CD4-positive, alpha-beta T cell treated with Interleukin-4 for 1 hour (primary cell): ENCODE data around the gene TNFAIP2.

Source experiments
- DNase-seq, 2 donors: peaks; one replicate each; pipeline ENCODE4 v3.0.0-alpha.2; 2020 to 2022

TNFAIP2 gene

GRCh38 chr14:103094406-103095209 is 28.7 kb upstream of the TNFAIP2 start, which contains the start of gene EXOC3L4:
TSS of gene EXOC3L4 (plus strand) at chr14:103094725. CDS start at chr14:103100220, 5,495 bp downstream.
- no peak for DNase-seq

- DNase-seq, result no peak
Measured at GRCh38 chr14:103095210-103095778, 28.0 kb upstream of the TNFAIP2 start.

- no peak for DNase-seq
Measured at GRCh38 chr14:103096387-103096786, 26.9 kb upstream of the TNFAIP2 start.

GRCh38 chr14:103097244-103097993 is 25.8 kb upstream of the TNFAIP2 start:
- no peak for DNase-seq

GRCh38 chr14:103097994-103098957 is 25.0 kb upstream of the TNFAIP2 start:
- DNase-seq, result no peak

- no peak for DNase-seq
Measured at GRCh38 chr14:103099081-103099732, 24.1 kb upstream of the TNFAIP2 start.

- DNase-seq, result no peak
Measured at GRCh38 chr14:103099733-103100280, 23.5 kb upstream of the TNFAIP2 start.

GRCh38 chr14:103100281-103101121 is 22.8 kb upstream of the TNFAIP2 start:
- DNase-seq, result no peak

- no peak for DNase-seq
Measured at GRCh38 chr14:103101257-103101962, 21.9 kb upstream of the TNFAIP2 start.

GRCh38 chr14:103101963-103102688 is 21.1 kb upstream of the TNFAIP2 start:
- no peak for DNase-seq

- no peak for DNase-seq
Measured at GRCh38 chr14:103102689-103103260, 20.5 kb upstream of the TNFAIP2 start.

GRCh38 chr14:103103461-103104388 is 19.5 kb upstream of the TNFAIP2 start:
- DNase-seq, result no peak

- no peak for DNase-seq
Measured at GRCh38 chr14:103104389-103104653, 18.9 kb upstream of the TNFAIP2 start.

GRCh38 chr14:103104654-103105452 is 18.4 kb upstream of the TNFAIP2 start:
- DNase-seq, result peak; percentile 67 to 68

GRCh38 chr14:103105580-103106150 is 17.6 kb upstream of the TNFAIP2 start:
- DNase-seq, result no peak

- DNase-seq, result no peak
Measured at GRCh38 chr14:103107455-103107854, 15.8 kb upstream of the TNFAIP2 start.
